GM19452 (cell line): ENCODE measurements around the gene NIPAL4.
A peak's percentile ranks its signal among the peaks of the same experiment; 100 is the strongest.
"Not testable (repeated sequence)": the region's sequence is repeated elsewhere in the genome, so short reads cannot be mapped to it uniquely, and the experiment has no call there.

ENCODE experiments used
- ATAC-seq: cut with Tn5 transposase; IDR thresholded peaks from one replicate; pipeline ENCODE4 v1.9.1; 2021; ENCODE audit not compliant: unreplicated experiment

NIPAL4 gene

GRCh38 chr5:157459715-157460599, at the start of gene NIPAL4:
TSS of gene NIPAL4 (plus strand) at chr5:157460213. CDS start at chr5:157460321, 108 bp downstream.
- ATAC-seq = no peak

GRCh38 chr5:157415838-157416237, 44.2 kb upstream of the NIPAL4 start:
- no peak for ATAC-seq

- not testable (repeated sequence) for ATAC-seq
Observed at GRCh38 chr5:157419521-157419920, 40.5 kb upstream of the NIPAL4 start.

- not testable (repeated sequence) for ATAC-seq
Observed at GRCh38 chr5:157429920-157430319, 30.1 kb upstream of the NIPAL4 start.

- peak; percentile 75 for ATAC-seq
Observed at GRCh38 chr5:157431544-157432200, 28.3 kb upstream of the NIPAL4 start.

- ATAC-seq = no peak
Observed at GRCh38 chr5:157434096-157434495, 25.9 kb upstream of the NIPAL4 start.

GRCh38 chr5:157443041-157443549, 16.9 kb upstream of the NIPAL4 start:
- no peak for ATAC-seq

- no peak for ATAC-seq
Observed at GRCh38 chr5:157444224-157444623, 15.8 kb upstream of the NIPAL4 start.

GRCh38 chr5:157445745-157446411, 14.1 kb upstream of the NIPAL4 start:
- ATAC-seq = no peak

GRCh38 chr5:157446412-157446935, 13.5 kb upstream of the NIPAL4 start:
- no peak for ATAC-seq

GRCh38 chr5:157447201-157447637, 12.8 kb upstream of the NIPAL4 start:
- no peak for ATAC-seq

GRCh38 chr5:157449011-157449723, 10.8 kb upstream of the NIPAL4 start:
- no peak for ATAC-seq

- no peak for ATAC-seq
Observed at GRCh38 chr5:157450024-157450423, 10.0 kb upstream of the NIPAL4 start.

GRCh38 chr5:157451806-157452205, 8.2 kb upstream of the NIPAL4 start:
- no peak for ATAC-seq

GRCh38 chr5:157454273-157454672, 5.7 kb upstream of the NIPAL4 start:
- ATAC-seq = no peak

- ATAC-seq = no peak
Observed at GRCh38 chr5:157455057-157455456, 5.0 kb upstream of the NIPAL4 start.

GRCh38 chr5:157456301-157456700, 3.7 kb upstream of the NIPAL4 start:
- no peak for ATAC-seq

GRCh38 chr5:157457391-157457790, 2.6 kb upstream of the NIPAL4 start:
- ATAC-seq = no peak

GRCh38 chr5:157458835-157459234, 1.2 kb upstream of the NIPAL4 start:
- ATAC-seq = no peak
